HepG2 (cell line): ENCODE measurements around the gene NPS. TPM values are rescaled to one million over a fixed set of nuclear protein-coding genes. Genes with fewer than 3 reads are reported as not detected.

ENCODE experiments used
- ATAC-seq: fragments of 200-7000 bp; cut with Tn5 transposase; 3 replicates; pipeline ENCODE4 v1.9.1; 2020; ENCODE audit warnings: mild to moderate bottlenecking, moderate library complexity
- BruUV-seq: library from RNA; stranded (reverse); fragments of 400-500 nt; replicated peaks from 2 replicates; lab custom pipeline; 2021; lab: Mats Ljungman, UMichigan
- CTCF ChIA-PET: fragments of 300-600 bp; formaldehyde crosslinking; extraction: SDS; loops from one replicate; lab custom pipeline; 2021; ENCODE audit warnings: low total read pairs, inconsistent platforms, low intra/inter-chr PET ratio; lab: Yijun Ruan, JAX
- POLR2A ChIA-PET: fragments of 350-600 bp; sonication (Branson Sonifier 250); formaldehyde crosslinking; loops from one replicate; lab custom pipeline; 2020; ENCODE audit warnings: antibody characterized with exemption, inconsistent platforms; lab: Yijun Ruan, JAX
- DNase-seq: peaks from one replicate; pipeline ENCODE4 v3.0.0-alpha.2; 2015; ENCODE audit warnings: low spot score
- FAIRE-seq: peaks from 3 replicates; lab custom pipeline; 2011; peaks lifted over from hg19 to GRCh38; lab: Jason Lieb, UNC
- H2AFZ ChIP-seq: one replicate; pipeline ENCODE4 v1.6.1; 2011; ENCODE audit warnings: low read length, inconsistent platforms
- H3K27ac ChIP-seq: fragments of 300-600 bp; 3 replicates; pipeline ENCODE4 v1.8.0; 2011; ENCODE audit warnings: mixed run types, mild to moderate bottlenecking, mixed read lengths, low read length, inconsistent platforms; ENCODE audit not compliant: insufficient read depth; ENCODE audit errors: extremely low read length
- H3K27me3 ChIP-seq, 2 experiments: fragments of 200-600 bp in 1 of 2; 2 replicates in 1 of 2; 3 replicates in 1 of 2; pipeline versions ENCODE4 v1.6.0 to v1.8.0; 2011; ENCODE audit warnings: low read length in 2 of 2, mild to moderate bottlenecking in 2 of 2, moderate library complexity in 2 of 2, inconsistent platforms in 1 of 2; ENCODE audit not compliant: insufficient read depth in 2 of 2, control insufficient read depth in 1 of 2
- H3K36me3 ChIP-seq, 2 experiments: fragments of 200-600 bp in 1 of 2; replicated peaks in 1 of 2; 2 replicates in 1 of 2; 3 replicates in 1 of 2; pipeline versions ENCODE4 v1.5.1 to v1.8.0; 2011; ENCODE audit warnings: low read length in 2 of 2, inconsistent platforms in 1 of 2; ENCODE audit not compliant: insufficient read depth in 2 of 2, control insufficient read depth in 1 of 2
- H3K4me1 ChIP-seq: 2 replicates; pipeline ENCODE4 v1.5.1; 2012; ENCODE audit warnings: low read length, inconsistent platforms; ENCODE audit not compliant: insufficient read depth
- H3K4me2 ChIP-seq: 2 replicates; pipeline ENCODE4 v1.6.0; 2011; ENCODE audit warnings: low read depth, low read length, inconsistent platforms
- H3K4me3 ChIP-seq, 3 experiments: fragments of 200-600 bp in 1 of 3; sonication (generic), shearing (Covaris generic) in 1 of 3; replicated peaks in 1 of 3; 2 replicates each; pipeline ENCODE4 v1.5.1; 2011 to 2016; ENCODE audit warnings: low read length in 3 of 3, inconsistent platforms in 2 of 3, low read depth in 2 of 3, mild to moderate bottlenecking in 2 of 3, control low read depth in 1 of 3, mixed read lengths in 1 of 3; ENCODE audit not compliant: insufficient read depth in 1 of 3
- H3K79me2 ChIP-seq: one replicate; pipeline ENCODE4 v1.6.1; 2011; ENCODE audit warnings: low read length, inconsistent platforms; ENCODE audit not compliant: insufficient read depth
- H3K9ac ChIP-seq: 2 replicates; pipeline ENCODE4 v1.6.0; 2011; ENCODE audit warnings: mild to moderate bottlenecking, low read depth, low read length, inconsistent platforms; ENCODE audit not compliant: insufficient read depth
- H3K9me3 ChIP-seq: 2 replicates; pipeline ENCODE4 v1.5.1; 2012; ENCODE audit warnings: mild to moderate bottlenecking, low read length
- H4K20me1 ChIP-seq: 2 replicates; pipeline ENCODE4 v1.6.0; 2011; ENCODE audit warnings: inconsistent platforms, mild to moderate bottlenecking, low read length, moderate library complexity; ENCODE audit not compliant: insufficient read depth
- ATF5 ChIP-seq: sonication (generic); formaldehyde crosslinking; IDR thresholded peaks from 2 replicates; pipeline ENCODE4 v1.4.0; 2020; ENCODE audit warnings: mild to moderate bottlenecking, low read depth, missing genetic modification reagents
- CREB1 ChIP-seq, 2 experiments: fragments of 450-650 bp in 1 of 2; IDR thresholded peaks; 2 replicates each; pipeline ENCODE4 v1.6.1; 2016 to 2017; ENCODE audit warnings: control low read depth in 1 of 2, mild to moderate bottlenecking in 1 of 2, missing compliant biosample characterization in 1 of 2, missing genetic modification characterization in 1 of 2
- FOXA3 ChIP-seq: IDR thresholded peaks from 2 replicates; pipeline ENCODE4 v1.6.1; 2016; ENCODE audit warnings: missing genetic modification reagents, missing compliant biosample characterization
- KLF13 ChIP-seq: sonication (generic); formaldehyde crosslinking; IDR thresholded peaks from 2 replicates; pipeline ENCODE4 v1.4.0; 2020; ENCODE audit warnings: mild to moderate bottlenecking, missing genetic modification reagents
- NR1H2 ChIP-seq: sonication (generic); formaldehyde crosslinking; IDR thresholded peaks from 2 replicates; pipeline ENCODE4 v1.8.1; 2022; ENCODE audit warnings: low read depth, missing genetic modification reagents, borderline replicate concordance
- RAD21 ChIP-seq: fragments of 450-650 bp; formaldehyde crosslinking; IDR thresholded peaks from 2 replicates; pipeline ENCODE4 v1.5.0; 2020; ENCODE audit warnings: mild to moderate bottlenecking
- RAD51 ChIP-seq: fragments of 450-650 bp; IDR thresholded peaks from 2 replicates; pipeline ENCODE4 v1.6.1; 2016; ENCODE audit warnings: borderline replicate concordance
- TAF15 ChIP-seq: fragments of 200-400 bp; formaldehyde crosslinking; IDR thresholded peaks from one replicate; pipeline ENCODE4 v1.6.1; 2018; ENCODE audit warnings: mild to moderate bottlenecking, low read depth, low read length; ENCODE audit not compliant: poor library complexity, severe bottlenecking
- TIGD3 ChIP-seq: sonication (generic); formaldehyde crosslinking; IDR thresholded peaks from 2 replicates; pipeline ENCODE4 v1.5.1; 2020; ENCODE audit warnings: mild to moderate bottlenecking, missing genetic modification reagents, borderline replicate concordance
- ZBTB21 ChIP-seq: sonication (generic); formaldehyde crosslinking; IDR thresholded peaks from 2 replicates; pipeline ENCODE4 v1.4.0; 2020; ENCODE audit warnings: missing genetic modification reagents
- ZNF710 ChIP-seq: sonication (generic); formaldehyde crosslinking; IDR thresholded peaks from 2 replicates; pipeline ENCODE4 v1.5.0; 2020; ENCODE audit warnings: mild to moderate bottlenecking, missing genetic modification reagents, borderline replicate concordance
- WGBS: methylation state at CpG from one replicate; pipeline ENCODE4 v1.1.6; 2017; ENCODE audit warnings: low lambda C conversion rate; 5-methylcytosine and 5-hydroxymethylcytosine counted together
- in situ Hi-C: cut with HindIII; loops from 2 replicates; pipeline ENCODE4 v1.10.0; 2017; ENCODE audit warnings: low pct_unique_long_range_greater_than_20kb; ENCODE audit not compliant: extremely low pct_ligation_motif_present
- intact Hi-C: fragments of 100-400 bp; cut with micrococcal nuclease; formaldehyde crosslinking; loops from one replicate; pipeline ENCODE4 v1.10.0; 2022; ENCODE audit not compliant: unreplicated experiment
- polyA plus RNA-seq, 8 experiments: library from polyadenylated mRNA; depleted of rRNA in 3 of 8; stranded (reverse) in 7 of 8; unstranded in 1 of 8; fragments of >200 nt; fragmentation: Illumina TruSeq in 4 of 8; extraction: Trizol in 4 of 8; gene quantifications; 2 replicates each; pipeline versions ENCODE4 v1.2.1 to v1.2.3, GENCODE V29; 2011 to 2016; ENCODE audit warnings: low read depth in 4 of 8, missing spikeins in 1 of 8, mixed read lengths in 1 of 8; ENCODE audit not compliant: insufficient read depth in 1 of 8
- total RNA-seq, 5 experiments: library from RNA; depleted of rRNA; stranded (reverse); fragments of >200 nt; fragmentation: Illumina TruSeq; extraction: Trizol; gene quantifications; 2 replicates each; pipeline ENCODE4 v1.2.3, GENCODE V29; 2016; ENCODE audit warnings: low read depth in 1 of 5

The NPS gene
- total and polyA plus RNA-seq, 2 of the 13 experiments (the other 11 are each of a cell fraction or from before 2014, with no cell fraction given) = not detected

- FAIRE-seq (no peak), DNase-seq (no peak), ATAC-seq (no peak)
- H3K36me3 ChIP-seq = no peaks in the 10 kb centered on the region
- no peak for TF ChIP-seq KLF13
- no peak for TF ChIP-seq RAD21
- TF ChIP-seq FOXA3 (CRISPR knock-in tag) = no peak
- no peak for TF ChIP-seq TAF15
- TF ChIP-seq NR1H2 = no peak
- TF ChIP-seq ZBTB21 (CRISPR knock-in tag) = no peak
- TF ChIP-seq ZNF710 (CRISPR knock-in tag) = no peak
- ChIA-PET POLR2A (no interaction called here), CTCF (no interaction called here)
- no peak overlapping the region for H3K4me2 ChIP-seq
- H4K20me1 ChIP-seq = no peaks in the 10 kb centered on the region
- 0% methylated on average over 2 of the region's 3 CpGs for WGBS
- H3K27me3 ChIP-seq = peaks cover 0 to 8% of the 10 kb centered on the region in 2 experiments; a peak in 2 of 5 replicates
- intact Hi-C loops (loop anchor here (5.0 kb wide), 1 partner anchor 334 kb away; no protein-coding TSS in a partner anchor), in situ Hi-C loops (no loop called here)
- no peak overlapping the region for H3K4me3 ChIP-seq
- H3K9ac ChIP-seq = no peak overlapping the region
- no peaks in the 10 kb centered on the region for H3K4me1 ChIP-seq
- no peak overlapping the region for H2AFZ ChIP-seq
- no peaks in the 10 kb centered on the region for H3K79me2 ChIP-seq
- no peaks in the 10 kb centered on the region for H3K9me3 ChIP-seq
- no peak overlapping the region for H3K27ac ChIP-seq
- no TSS peak for BruUV-seq
These were observed 26.9 kb downstream of the NPS start for GRCh38 chr10:127576051-127576450.

GRCh38 chr10:127576740-127577161 lies 27.6 kb downstream of the NPS start:
- no peak for DNase-seq
- H2AFZ ChIP-seq = no peak overlapping the region

More at GRCh38 chr10:127576740-127577161, 27.6 kb downstream of the NPS start:
- no peaks in the 10 kb centered on the region for H4K20me1 ChIP-seq
- TF ChIP-seq RAD51 (peak; percentile 70; the same call in 1 of the 2 replicates), CREB1 (IDR thresholded peaks at IDR 0.05) (0 out of 2 replicates have a peak, but pooled peaks have one; percentile 23), CREB1 (CRISPR knock-in tag; IDR thresholded peaks at IDR 0.05) (no peak), TIGD3 (CRISPR knock-in tag) (no peak), ATF5 (CRISPR knock-in tag) (no peak)
- ATAC-seq (no peak), FAIRE-seq (no peak)
- POLR2A ChIA-PET = no interaction called here
- intact Hi-C loops (loop anchor here (5.0 kb wide), 1 partner anchor 334 kb away; no protein-coding TSS in a partner anchor), in situ Hi-C loops (no loop called here)
- no peak overlapping the region for H3K27ac ChIP-seq
- H3K36me3 ChIP-seq = no peaks in the 10 kb centered on the region
- peaks cover 0 to 8% of the 10 kb centered on the region in 2 experiments; a peak in 2 of 5 replicates for H3K27me3 ChIP-seq
- BruUV-seq = no TSS peak
- no peaks in the 10 kb centered on the region for H3K4me1 ChIP-seq
- CTCF ChIA-PET = no interaction called here
- 13% methylated on average over 6 of the region's 6 CpGs for WGBS
- H3K79me2 ChIP-seq = no peaks in the 10 kb centered on the region
- H3K9me3 ChIP-seq = no peaks in the 10 kb centered on the region
- no peak overlapping the region for H3K9ac ChIP-seq
- no peak overlapping the region for H3K4me2 ChIP-seq
- no peak overlapping the region for H3K4me3 ChIP-seq
